GM19238 (cell line): ENCODE data around the gene ERFL.
A peak's percentile ranks its signal among the peaks of the same experiment; 100 is the strongest.

Source experiments
- DNase-seq: peaks from one replicate; pipeline ENCODE4 v3.0.0; 2011; ENCODE audit warnings: low spot score; ENCODE audit not compliant: insufficient read length

ERFL gene

DNA sequence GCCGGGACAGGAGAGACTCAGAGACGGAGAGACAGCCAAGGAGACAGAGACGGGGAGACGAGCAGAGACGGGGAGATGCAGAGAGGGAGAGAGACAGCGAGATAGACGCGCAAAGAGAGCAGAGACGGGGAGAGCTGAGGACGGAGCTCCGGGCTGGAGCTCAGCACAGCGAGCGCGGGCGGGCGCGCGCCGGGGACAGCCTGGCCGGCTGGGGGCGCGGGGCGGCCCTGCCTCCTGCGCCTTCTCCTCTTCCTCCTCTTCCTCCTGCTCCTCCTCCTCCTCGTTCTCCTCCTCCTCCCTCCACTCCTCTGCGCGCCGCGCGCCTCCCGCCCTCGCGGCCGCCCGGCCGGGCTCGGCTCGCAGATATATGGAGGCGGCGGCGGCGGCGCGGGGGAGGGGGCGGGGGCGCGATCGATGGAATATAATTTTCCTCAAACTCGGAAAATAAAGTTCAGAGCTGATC, at the start of gene ERFL:
Gene ERFL (minus strand): TSS at position 229 of the 463 bp plus-strand sequence. CDS start 15,530 bp downstream, outside the sequence.
- no peak for DNase-seq

GRCh38 chr19:41977916-41978315, 49.7 kb upstream of the ERFL start:
- no peak for DNase-seq

- DNase-seq, result no peak
Measured at GRCh38 chr19:41974652-41975051, 46.4 kb upstream of the ERFL start.

DNA sequence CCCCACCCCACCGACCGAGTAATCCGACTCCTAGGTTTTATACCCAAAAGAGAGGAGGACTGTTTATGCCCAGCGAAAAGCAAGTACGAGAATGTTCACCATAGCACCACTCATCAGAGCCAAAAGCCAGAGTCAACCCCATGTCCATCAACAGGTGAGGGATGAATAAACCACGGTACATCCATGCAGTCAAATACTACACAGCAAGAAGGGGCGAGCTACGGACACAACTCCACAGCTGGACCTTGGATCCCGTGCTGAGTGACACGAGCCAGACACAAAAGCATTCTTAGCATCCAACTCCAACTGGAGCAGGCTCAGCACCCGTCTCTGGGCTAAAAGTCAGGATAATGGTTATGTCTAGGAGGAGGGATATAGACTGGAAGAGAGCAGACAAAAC, 43.1 kb upstream of the ERFL start:
- no peak for DNase-seq

- no peak for DNase-seq
Measured at GRCh38 chr19:41969772-41970458, 41.7 kb upstream of the ERFL start.

DNA sequence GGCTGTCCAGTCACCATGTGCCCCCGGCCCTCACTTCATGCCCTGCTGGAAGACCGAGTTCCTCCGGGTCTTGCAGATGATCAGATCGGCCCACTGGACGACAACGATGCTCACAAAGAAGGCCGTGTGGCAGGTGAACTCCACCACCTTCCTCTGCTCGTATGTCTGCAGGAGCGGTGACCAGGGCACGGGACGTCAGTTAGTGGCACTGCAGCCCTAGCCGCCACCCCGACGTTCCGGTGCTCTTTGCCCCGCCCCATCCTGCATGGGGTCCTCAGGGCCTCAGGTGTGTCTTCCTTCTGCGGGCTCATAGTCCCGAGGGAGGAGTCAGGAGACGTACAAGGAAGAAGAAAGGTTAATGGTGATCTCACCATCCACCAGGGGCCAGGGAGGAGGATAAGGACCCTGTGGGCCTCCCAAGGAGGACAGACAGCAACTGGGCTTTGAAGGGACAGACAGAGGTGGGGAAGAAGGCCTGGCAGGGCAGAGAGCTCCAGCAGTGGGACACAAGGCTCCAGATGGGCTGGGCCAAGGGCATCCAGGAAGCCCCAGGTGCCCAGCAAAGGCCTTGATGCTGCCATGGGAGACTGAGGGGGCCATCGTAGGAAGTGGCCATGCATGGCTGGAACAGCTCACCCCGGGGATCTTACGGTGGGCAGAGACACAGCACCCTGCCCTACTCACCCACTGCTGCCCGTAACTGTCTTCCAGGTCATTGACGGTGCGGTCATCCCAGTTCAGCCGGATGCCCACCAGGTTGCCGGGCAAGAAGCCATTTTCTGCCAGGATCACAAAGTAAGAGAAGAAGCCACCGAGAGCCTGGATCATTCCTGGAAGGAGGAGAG, 40.7 kb upstream of the ERFL start:
- DNase-seq, result no peak

GRCh38 chr19:41967054-41967783, 39.0 kb upstream of the ERFL start:
- DNase-seq, result no peak

GRCh38 chr19:41965106-41965505, 36.9 kb upstream of the ERFL start:
- no peak for DNase-seq

DNA sequence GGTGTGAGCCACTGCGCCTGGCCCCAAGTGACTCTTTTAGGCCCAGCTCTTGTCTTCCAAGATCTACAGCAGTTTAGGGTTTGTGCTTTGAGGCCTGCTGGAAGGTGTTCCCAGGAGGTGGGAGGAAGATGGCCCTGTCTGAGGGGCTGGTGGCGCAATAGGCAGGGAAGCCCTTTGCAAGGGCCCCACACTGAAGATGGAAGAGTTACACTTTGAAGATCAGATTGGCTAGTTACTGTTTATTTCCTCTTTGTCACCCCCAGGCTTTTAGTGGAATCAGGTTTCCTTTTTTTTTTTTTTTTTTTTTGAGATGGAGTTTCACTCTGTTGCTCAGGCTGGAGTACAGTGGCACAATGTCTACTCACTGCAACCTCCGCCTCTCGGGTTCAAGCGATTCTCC, 32.7 kb upstream of the ERFL start:
- DNase-seq, result no peak

DNA sequence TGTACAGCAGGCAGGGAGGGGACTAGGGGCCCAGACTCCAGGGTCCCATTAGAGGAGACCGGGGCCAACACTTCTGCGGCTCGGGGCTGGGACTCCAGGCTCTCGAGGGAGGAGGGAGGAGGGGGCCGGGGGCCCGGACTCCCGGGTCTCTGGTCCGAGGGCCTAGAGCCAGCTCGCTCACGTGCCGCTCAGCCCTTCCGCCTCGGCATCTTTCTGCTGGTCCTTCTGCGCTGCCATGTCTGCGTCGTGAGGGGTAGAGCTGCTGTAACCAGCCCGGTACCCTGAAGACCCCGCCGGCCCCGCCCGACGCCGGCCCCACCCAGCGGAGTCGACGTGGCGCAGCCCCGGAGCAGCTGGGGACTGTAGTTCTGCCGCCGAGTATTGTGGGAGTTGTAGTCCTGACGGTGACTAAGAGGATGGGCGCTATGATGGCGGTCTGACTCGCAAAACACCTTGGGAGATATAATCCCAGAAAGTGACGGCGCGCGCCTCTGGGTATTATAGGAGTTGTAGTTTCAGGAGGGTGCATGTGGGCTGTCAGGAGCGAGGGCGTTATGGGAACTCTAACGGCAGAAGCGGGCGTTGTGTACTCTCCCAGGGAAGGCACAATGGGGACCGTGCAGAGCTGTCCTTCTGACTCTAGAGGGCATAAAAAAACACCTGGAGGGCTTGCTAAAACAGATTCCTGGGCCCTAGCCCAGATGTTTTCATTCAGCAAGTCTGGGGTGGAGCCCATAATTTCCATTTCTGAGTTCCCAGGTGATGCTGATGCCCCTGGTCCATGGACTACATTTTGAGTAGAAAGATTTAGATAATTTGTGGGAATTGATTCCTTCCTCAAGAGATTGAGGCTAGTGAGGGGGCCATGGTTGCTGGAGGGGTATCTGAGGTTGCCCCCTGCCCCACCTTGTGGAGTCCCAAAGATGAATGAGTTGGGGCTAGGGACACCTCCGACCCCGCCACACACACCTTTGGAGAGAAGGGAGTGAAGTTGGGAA, 31.1 kb upstream of the ERFL start, which contains the start of gene RABAC1:
Gene RABAC1 (minus strand): TSS at position 266 of the 998 bp plus-strand sequence. CDS start 29 bp downstream, at position 237.
- DNase-seq, result peak; percentile 98

DNA sequence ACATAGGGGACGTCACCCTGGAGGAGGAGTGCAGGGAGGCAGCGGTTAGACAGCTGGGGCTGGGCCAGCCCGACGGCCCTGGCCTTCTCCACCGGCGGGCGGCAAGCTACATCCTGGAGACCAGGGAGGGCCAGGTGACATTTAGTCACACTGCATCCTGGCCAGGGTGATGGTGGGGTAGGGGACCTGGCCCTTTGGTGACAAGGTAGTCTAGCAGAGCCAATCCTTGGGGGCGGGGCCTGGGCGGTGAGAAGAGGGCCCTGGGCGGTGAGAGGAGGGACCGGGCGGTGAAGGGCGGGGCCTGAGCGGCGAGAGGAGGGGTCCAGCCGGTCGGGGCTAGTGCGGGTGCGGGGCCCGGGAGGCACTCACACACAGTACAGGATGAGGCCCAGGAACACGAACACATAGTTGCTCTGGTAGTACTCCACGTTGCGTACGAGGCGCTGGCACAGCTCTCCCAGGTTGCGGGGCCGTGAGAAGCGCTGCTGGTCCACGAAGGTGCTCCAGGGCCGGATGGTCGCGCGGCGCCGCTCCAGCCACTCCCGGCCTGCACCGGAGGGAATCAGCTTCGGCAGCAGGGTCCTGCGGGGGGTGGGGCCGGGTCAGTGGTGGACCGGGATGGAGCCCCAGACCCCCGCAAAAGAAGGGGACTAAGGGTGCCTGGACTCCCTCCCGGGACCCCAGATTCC, 30.3 kb upstream of the ERFL start:
- DNase-seq, result no peak

DNA sequence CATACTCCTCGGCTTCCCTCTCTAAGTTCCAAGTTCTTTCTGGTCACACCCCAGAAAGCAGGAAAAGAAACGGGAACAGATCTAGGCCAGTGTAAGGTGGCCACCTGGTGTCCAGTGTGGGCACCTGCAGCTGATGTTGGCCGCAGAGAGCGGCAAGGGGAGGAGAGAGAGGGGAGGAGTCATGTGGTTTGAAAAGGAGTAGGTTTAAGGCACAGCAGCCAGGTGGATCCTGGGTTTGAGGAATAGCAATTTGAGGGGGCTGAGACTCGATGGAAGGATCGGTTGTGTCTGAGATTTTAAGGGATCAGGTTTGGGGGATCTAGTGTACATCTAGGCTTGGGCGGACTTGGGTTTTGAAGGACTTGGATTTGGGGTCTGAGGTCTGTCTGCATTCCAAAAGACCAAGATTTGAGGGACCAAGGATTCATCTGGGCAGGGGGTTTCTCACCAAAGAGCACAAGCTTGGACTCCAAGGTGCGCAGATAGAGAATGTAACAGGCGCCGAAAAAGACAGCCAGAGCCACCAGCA, 29.7 kb upstream of the ERFL start:
- DNase-seq, result no peak

GRCh38 chr19:41957161-41957837, 29.1 kb upstream of the ERFL start:
- no peak for DNase-seq

DNA sequence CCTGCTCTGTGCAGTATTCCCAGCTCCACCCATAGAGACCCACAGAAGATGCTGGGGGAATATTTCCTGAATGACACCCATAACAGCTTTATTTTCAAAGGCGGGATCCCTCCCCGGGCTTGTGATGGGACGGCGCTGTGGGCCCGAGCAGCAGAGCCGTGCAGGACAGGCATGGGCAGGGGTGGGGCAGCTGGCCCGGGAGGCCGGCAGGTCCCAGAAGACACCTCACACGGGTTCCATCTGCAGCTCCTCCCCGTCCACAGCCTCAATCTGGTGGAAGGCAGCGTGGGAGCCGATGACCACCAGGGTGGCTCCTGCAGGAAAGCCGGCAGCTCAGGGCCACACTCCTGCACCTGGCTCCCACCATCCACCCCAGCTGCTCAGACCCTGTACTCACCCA, 28.4 kb upstream of the ERFL start:
- DNase-seq, result no peak

DNA sequence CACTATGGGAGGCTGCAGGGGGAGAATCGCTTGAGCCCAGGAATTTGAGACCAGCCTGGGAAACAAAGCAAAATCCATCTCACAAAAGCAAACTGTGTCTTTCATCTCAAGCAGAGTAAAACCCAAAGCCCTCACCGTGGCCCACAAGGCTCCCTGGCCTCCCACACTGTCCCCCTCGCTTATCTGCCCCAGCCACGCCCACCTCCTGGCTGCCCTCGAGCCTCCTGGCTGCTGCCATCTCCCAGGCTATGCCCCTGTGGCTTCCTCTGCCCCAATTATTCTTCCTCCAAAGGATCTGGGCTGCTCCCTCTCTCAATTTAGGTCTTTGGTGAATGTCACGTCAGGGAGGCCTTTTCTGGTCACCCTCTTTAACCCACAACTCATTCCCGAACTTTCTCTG, 27.3 kb upstream of the ERFL start:
- no peak for DNase-seq

DNA sequence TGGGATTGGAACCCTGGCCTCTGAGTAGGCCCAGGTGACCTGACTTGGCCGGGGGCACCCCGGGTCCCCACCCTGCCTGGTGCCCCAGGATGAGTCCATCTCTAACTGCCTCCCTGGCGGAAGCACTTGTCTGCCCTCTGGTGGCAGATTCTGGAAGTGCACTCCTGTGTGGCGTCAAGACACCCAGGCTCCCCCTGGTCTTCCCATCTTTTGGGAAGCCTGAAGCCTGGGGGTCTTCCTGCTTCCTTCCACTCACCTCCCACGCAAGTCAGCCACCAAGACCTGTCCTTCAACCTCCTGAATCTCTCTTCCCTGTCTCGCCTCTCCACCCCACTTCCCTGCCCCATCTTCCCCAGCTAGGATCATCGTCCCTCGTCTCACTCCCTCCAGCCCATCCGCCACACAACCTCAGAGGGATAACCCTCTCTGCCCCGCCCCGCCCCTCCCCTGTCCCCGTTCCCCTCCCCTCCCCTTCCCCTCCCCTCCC, 23.5 kb upstream of the ERFL start:
- DNase-seq, result peak; percentile 87

GRCh38 chr19:41947091-41947490, 18.8 kb upstream of the ERFL start:
- DNase-seq, result no peak

DNA sequence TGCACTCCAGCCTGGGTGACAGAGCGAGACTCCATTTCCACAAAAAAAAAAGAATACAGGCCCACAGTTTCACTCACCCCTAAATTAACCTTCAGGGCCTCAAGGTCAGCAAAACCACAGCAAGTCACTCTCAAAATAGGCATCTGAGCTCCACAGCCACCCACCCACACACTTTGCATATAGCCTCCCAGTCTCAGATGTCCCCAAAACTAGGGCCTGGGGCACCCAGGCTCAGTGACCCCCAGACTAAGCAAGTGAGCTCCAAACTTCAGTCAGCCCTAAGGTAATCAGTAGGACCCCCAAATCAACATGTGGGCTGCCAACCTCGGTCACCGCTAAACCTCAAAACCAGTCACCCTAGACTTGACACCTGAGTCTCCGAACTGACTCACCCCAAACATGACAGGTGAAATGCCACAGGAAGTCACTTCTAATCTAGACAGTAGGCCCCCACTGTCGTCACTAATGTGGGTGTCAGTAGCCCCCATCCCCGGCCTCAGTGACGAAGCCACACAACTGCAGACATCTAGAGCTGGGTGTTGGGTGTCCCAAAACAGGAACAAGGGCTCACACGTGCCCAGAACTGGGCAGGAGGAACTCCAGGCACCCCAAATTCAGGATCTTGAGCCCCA, 17.0 kb upstream of the ERFL start:
- DNase-seq, result peak; percentile 89

- no peak for DNase-seq
Measured at GRCh38 chr19:41944336-41944735, 16.1 kb upstream of the ERFL start.
